DND-41 (cell line): Measurements from ENCODE around the gene SEMA3D.

ENCODE experiments used
- CTCF ChIP-seq: IDR thresholded peaks from 2 replicates; pipeline ENCODE4 v1.5.1; 2012; ENCODE audit warnings: borderline replicate concordance, low read length, moderate library complexity, mild to moderate bottlenecking; ENCODE audit not compliant: poor library complexity, severe bottlenecking; ENCODE audit errors: extremely low read depth
- EZH2 ChIP-seq: IDR thresholded peaks from 3 replicates; pipeline ENCODE4 v1.6.1; 2012; ENCODE audit warnings: borderline replicate concordance, low read depth, mild to moderate bottlenecking, moderate library complexity, low read length, inconsistent platforms; ENCODE audit not compliant: severe bottlenecking

GRCh38 chr7:85226361-85227085, 39.7 kb upstream of the SEMA3D start:
- no peak for TF ChIP-seq CTCF
- TF ChIP-seq EZH2 = no peak
